ENCODE measurements around the gene DRC7. TPM values are rescaled to one million over a fixed set of nuclear protein-coding genes. Genes with fewer than 3 reads are reported as not detected.
"Not testable (repeated sequence)": the region's sequence is repeated elsewhere in the genome, so short reads cannot be mapped to it uniquely, and the experiment has no call there.

DRC7 gene
- total and polyA plus RNA-seq, 5 experiments from 2014 or later, result not detected

GRCh38 chr16:57729852-57730251 is 35.2 kb downstream of the DRC7 start:
- not testable (repeated sequence) for ATAC-seq

GRCh38 chr16:57730771-57731730 is 36.4 kb downstream of the DRC7 start:
- Mint-ChIP-seq H3K4me1 (peaks cover 11 to 22% (median 17%) of the 10 kb centered on the region in 4 donors), H3K27ac (peak overlapping the region in 2 of 10 donors; percentile 13 to 49), H3K36me3 (peaks cover 0 to 6% (median 0%) of the 10 kb centered on the region in 3 donors), H3K27me3 (peaks cover 0 to 2% (median 0%) of the 10 kb centered on the region in 5 donors), H3K9me3 (peaks cover 0 to 20% (median 4%) of the 10 kb centered on the region in 9 donors), H3K4me3 (no peak overlapping the region)
- no peak for ATAC-seq
- no peak for DNase-seq
- POLR2A ChIA-PET, result no interaction called here

More at GRCh38 chr16:57729852-57730251, 35.2 kb downstream of the DRC7 start:
- POLR2A ChIA-PET, DNase-seq, H3K4me3 Mint-ChIP-seq, H3K27ac Mint-ChIP-seq, H3K27me3 Mint-ChIP-seq, H3K36me3 Mint-ChIP-seq: not testable (repeated sequence)
- H3K9me3 Mint-ChIP-seq, result peaks cover 0 to 20% (median 4%) of the 10 kb centered on the region in 9 donors
- peaks cover 7 to 14% (median 10%) of the 10 kb centered on the region in 4 donors for H3K4me1 Mint-ChIP-seq

- Mint-ChIP-seq H3K27ac (no peak overlapping the region), H3K9me3 (peaks cover 0 to 20% (median 4%) of the 10 kb centered on the region in 9 donors), H3K4me3 (no peak overlapping the region), H3K4me1 (peaks cover 17 to 31% (median 27%) of the 10 kb centered on the region in 4 donors), H3K27me3 (peaks cover 0 to 2% (median 0%) of the 10 kb centered on the region in 5 donors), H3K36me3 (peaks cover 0 to 6% (median 0%) of the 10 kb centered on the region in 3 donors)
- DNase-seq (no peak), ATAC-seq (no peak)
- POLR2A ChIA-PET, result no interaction called here
These were observed 37.4 kb downstream of the DRC7 start for GRCh38 chr16:57732037-57732436.

GRCh38 chr16:57732714-57733113 is 38.1 kb downstream of the DRC7 start:
- H3K4me3 Mint-ChIP-seq, result peak overlapping the region in 5 of 10 donors; percentile 47 to 80 (median 62)
- POLR2A ChIA-PET, result no interaction called here
- H3K27me3 Mint-ChIP-seq, result peaks cover 0 to 2% (median 0%) of the 10 kb centered on the region in 5 donors
- H3K9me3 Mint-ChIP-seq, result peaks cover 0 to 20% (median 4%) of the 10 kb centered on the region in 9 donors
- peak overlapping the region in 3 of 10 donors; percentile 8 to 62 (median 41) for H3K27ac Mint-ChIP-seq
- DNase-seq (no peak), ATAC-seq (no peak)
- peaks cover 15 to 38% (median 31%) of the 10 kb centered on the region in 4 donors for H3K4me1 Mint-ChIP-seq
- peaks cover 0 to 6% (median 0%) of the 10 kb centered on the region in 3 donors for H3K36me3 Mint-ChIP-seq

- Mint-ChIP-seq H3K9me3 (peaks cover 0 to 13% (median 4%) of the 10 kb centered on the region in 9 donors), H3K4me1 (peaks cover 11 to 44% (median 31%) of the 10 kb centered on the region in 4 donors), H3K27me3 (peaks cover 0 to 2% (median 0%) of the 10 kb centered on the region in 5 donors), H3K27ac (peak overlapping the region; percentile 92 to 99 (median 96)), H3K4me3 (peak overlapping the region; percentile 92 to 100 (median 96)), H3K36me3 (peaks cover 0 to 6% (median 0%) of the 10 kb centered on the region in 3 donors)
- POLR2A ChIA-PET, result interaction anchor here (0.6 to 2.8 kb wide), 7 partner anchors 8 to 658 kb away, joined by 3 to 17 read pairs (median 4); partner anchors contain the start of genes GINS3, USB1 and ZNF319
- ATAC-seq (no peak), DNase-seq (no peak)
These were observed 39.8 kb downstream of the DRC7 start for GRCh38 chr16:57734308-57734924.

- peaks cover 0 to 6% (median 0%) of the 10 kb centered on the region in 3 donors for H3K36me3 Mint-ChIP-seq
- POLR2A ChIA-PET, result interaction anchor here (0.6 to 2.8 kb wide), 13 partner anchors 9 to 657 kb away, joined by 3 to 17 read pairs (median 4); partner anchors contain the start of genes CFAP20, CIAPIN1, COQ9 and GINS3
- ATAC-seq, result peak; percentile 88
- peak overlapping the region; percentile 92 to 100 (median 96) for H3K4me3 Mint-ChIP-seq
- peaks cover 11 to 44% (median 31%) of the 10 kb centered on the region in 4 donors for H3K4me1 Mint-ChIP-seq
- peaks cover 0 to 11% (median 4%) of the 10 kb centered on the region in 9 donors for H3K9me3 Mint-ChIP-seq
- H3K27me3 Mint-ChIP-seq, result peaks cover 0 to 2% (median 0%) of the 10 kb centered on the region in 5 donors
- DNase-seq, result peak; percentile 94 to 99 (median 98)
- H3K27ac Mint-ChIP-seq, result peak overlapping the region; percentile 92 to 99 (median 96)
These were observed 40.5 kb downstream of the DRC7 start for GRCh38 chr16:57734925-57735754.

GRCh38 chr16:57735755-57736418 is 41.3 kb downstream of the DRC7 start, which contains the start of gene KATNB1:
Gene KATNB1, plus strand, starts transcription at chr16:57735770. Its CDS starts 1,474 bp downstream, at chr16:57737244.
- ATAC-seq (no peak), DNase-seq (peak in 1 of 10 donors; percentile 7)
- peak within 1 kb of the TSS; percentile 92 to 99 (median 96) for H3K27ac Mint-ChIP-seq
- peaks cover 11 to 44% (median 31%) of the 10 kb centered on the region in 4 donors for H3K4me1 Mint-ChIP-seq
- H3K9me3 Mint-ChIP-seq, result peaks cover 0 to 11% (median 4%) of the 10 kb centered on the region in 9 donors
- POLR2A ChIA-PET, result interaction anchor here (0.9 to 2.8 kb wide), 12 partner anchors 9 to 656 kb away, joined by 3 to 17 read pairs (median 4); partner anchors contain the start of genes CFAP20, CIAPIN1, COQ9 and GINS3
- H3K36me3 Mint-ChIP-seq, result peaks cover 0 to 6% (median 0%) of the 10 kb centered on the region in 3 donors
- H3K27me3 Mint-ChIP-seq, result peaks cover 0 to 2% (median 0%) of the 10 kb centered on the region in 5 donors
- peak within 1 kb of the TSS; percentile 92 to 100 (median 96) for H3K4me3 Mint-ChIP-seq

GRCh38 chr16:57736419-57737351 is 42.1 kb downstream of the DRC7 start:
- H3K4me3 Mint-ChIP-seq, result peak overlapping the region; percentile 92 to 100 (median 96)
- H3K27me3 Mint-ChIP-seq, result peaks cover 0 to 2% (median 0%) of the 10 kb centered on the region in 5 donors
- ATAC-seq, result no peak
- peaks cover 0 to 7% (median 4%) of the 10 kb centered on the region in 3 donors for H3K36me3 Mint-ChIP-seq
- POLR2A ChIA-PET, result interaction anchor here (0.9 to 2.8 kb wide), 5 partner anchors 47 to 393 kb away, joined by 3 to 17 read pairs (median 4); partner anchors contain the start of genes CFAP20, CIAPIN1 and COQ9
- peaks cover 11 to 44% (median 31%) of the 10 kb centered on the region in 4 donors for H3K4me1 Mint-ChIP-seq
- DNase-seq, result peak in 9 of 10 donors; percentile 27 to 77 (median 42)
- peak overlapping the region; percentile 75 to 99 (median 95) for H3K27ac Mint-ChIP-seq
- peaks cover 0 to 11% (median 4%) of the 10 kb centered on the region in 9 donors for H3K9me3 Mint-ChIP-seq

- Mint-ChIP-seq H3K9me3 (no peaks in the 10 kb centered on the region), H3K4me3 (no peak overlapping the region), H3K27me3 (peaks cover 0 to 2% (median 0%) of the 10 kb centered on the region in 5 donors), H3K4me1 (peaks cover 11 to 36% (median 24%) of the 10 kb centered on the region in 4 donors), H3K36me3 (peaks cover 0 to 16% (median 4%) of the 10 kb centered on the region in 3 donors), H3K27ac (peak overlapping the region in 1 of 10 donors; percentile 11)
- ATAC-seq (no peak), DNase-seq (peak in 1 of 10 donors; percentile 24)
- POLR2A ChIA-PET, result no interaction called here
These were observed 44.2 kb downstream of the DRC7 start for GRCh38 chr16:57738844-57739243.
